ENCODE measurements around the gene PAX3.

DNA sequence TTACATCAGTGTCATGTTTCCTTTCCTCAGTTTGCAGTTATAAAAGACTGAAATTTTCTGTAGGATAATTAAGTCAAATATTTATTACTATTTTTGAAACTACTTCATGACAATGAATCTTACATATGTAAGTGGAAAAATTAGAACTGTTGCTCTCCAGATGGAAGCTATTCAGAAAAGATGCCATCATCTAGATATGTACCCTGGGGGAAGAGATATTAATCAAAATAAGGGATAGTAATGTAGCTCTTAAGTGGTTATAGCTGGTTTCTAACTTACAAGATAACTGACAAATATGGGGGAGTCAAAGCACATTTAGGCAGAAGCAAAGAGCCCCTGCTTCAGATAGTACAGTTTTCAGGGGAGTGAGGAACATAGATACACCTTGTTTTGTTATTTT is 38.1 kb upstream of the PAX3 start:
- TF ChIP-seq, protein P1, sequence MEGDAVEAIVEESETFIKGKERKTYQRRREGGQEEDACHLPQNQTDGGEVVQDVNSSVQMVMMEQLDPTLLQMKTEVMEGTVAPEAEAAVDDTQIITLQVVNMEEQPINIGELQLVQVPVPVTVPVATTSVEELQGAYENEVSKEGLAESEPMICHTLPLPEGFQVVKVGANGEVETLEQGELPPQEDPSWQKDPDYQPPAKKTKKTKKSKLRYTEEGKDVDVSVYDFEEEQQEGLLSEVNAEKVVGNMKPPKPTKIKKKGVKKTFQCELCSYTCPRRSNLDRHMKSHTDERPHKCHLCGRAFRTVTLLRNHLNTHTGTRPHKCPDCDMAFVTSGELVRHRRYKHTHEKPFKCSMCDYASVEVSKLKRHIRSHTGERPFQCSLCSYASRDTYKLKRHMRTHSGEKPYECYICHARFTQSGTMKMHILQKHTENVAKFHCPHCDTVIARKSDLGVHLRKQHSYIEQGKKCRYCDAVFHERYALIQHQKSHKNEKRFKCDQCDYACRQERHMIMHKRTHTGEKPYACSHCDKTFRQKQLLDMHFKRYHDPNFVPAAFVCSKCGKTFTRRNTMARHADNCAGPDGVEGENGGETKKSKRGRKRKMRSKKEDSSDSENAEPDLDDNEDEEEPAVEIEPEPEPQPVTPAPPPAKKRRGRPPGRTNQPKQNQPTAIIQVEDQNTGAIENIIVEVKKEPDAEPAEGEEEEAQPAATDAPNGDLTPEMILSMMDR (conservative IDR thresholded peaks at IDR 0.05; ENCODE audit: low read depth, low read length), result no peak
- TF ChIP-seq EZH2 (IDR thresholded peaks at IDR 0.05; ENCODE audit: low read length, unreplicated experiment), result no peak
- TF ChIP-seq EZH2phosphoT487 (IDR thresholded peaks at IDR 0.05; ENCODE audit: borderline replicate concordance, low read length), result no peak
